ENCODE data around the gene APPL2.

Gene APPL2

GRCh38 chr12:105240228-105240627, 4.3 kb upstream of the APPL2 start:
- TF ChIP-seq, protein P1, sequence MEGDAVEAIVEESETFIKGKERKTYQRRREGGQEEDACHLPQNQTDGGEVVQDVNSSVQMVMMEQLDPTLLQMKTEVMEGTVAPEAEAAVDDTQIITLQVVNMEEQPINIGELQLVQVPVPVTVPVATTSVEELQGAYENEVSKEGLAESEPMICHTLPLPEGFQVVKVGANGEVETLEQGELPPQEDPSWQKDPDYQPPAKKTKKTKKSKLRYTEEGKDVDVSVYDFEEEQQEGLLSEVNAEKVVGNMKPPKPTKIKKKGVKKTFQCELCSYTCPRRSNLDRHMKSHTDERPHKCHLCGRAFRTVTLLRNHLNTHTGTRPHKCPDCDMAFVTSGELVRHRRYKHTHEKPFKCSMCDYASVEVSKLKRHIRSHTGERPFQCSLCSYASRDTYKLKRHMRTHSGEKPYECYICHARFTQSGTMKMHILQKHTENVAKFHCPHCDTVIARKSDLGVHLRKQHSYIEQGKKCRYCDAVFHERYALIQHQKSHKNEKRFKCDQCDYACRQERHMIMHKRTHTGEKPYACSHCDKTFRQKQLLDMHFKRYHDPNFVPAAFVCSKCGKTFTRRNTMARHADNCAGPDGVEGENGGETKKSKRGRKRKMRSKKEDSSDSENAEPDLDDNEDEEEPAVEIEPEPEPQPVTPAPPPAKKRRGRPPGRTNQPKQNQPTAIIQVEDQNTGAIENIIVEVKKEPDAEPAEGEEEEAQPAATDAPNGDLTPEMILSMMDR (conservative IDR thresholded peaks at IDR 0.05; ENCODE audit: low read depth, low read length) = no peak
- H3K4me3 ChIP-seq (ENCODE audit: low read depth, low read length) = no peak overlapping the region
- no peak for DNase-seq (ENCODE audit: low read depth)

- no peak for DNase-seq (ENCODE audit: low read depth)
- TF ChIP-seq, protein P1 (conservative IDR thresholded peaks at IDR 0.05; ENCODE audit: low read depth, low read length) = no peak
- no peak overlapping the region for H3K4me3 ChIP-seq (ENCODE audit: low read depth, low read length)
Measured at GRCh38 chr12:105239304-105239703, 3.3 kb upstream of the APPL2 start.

DNA sequence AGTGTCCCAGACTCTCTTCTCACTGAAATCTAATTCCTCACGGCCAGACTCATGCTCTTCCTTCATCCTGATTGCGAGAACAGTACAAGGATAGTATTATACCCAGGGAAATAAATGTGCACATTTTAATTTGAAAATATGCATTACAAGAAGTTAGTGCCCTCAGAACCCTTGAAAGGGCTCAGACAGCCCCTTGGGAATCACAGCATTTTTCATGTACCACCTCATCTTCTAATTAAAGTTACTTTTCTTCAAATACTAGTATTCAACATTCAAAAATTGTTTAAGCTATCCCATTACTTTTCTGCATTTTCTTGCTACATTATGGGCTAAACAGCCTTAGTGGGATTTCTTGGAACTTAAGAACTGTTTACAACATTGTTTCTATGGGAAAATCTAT, 1.7 kb upstream of the APPL2 start:
- TF ChIP-seq, protein P1 (conservative IDR thresholded peaks at IDR 0.05; ENCODE audit: low read depth, low read length) = no peak
- DNase-seq (ENCODE audit: low read depth) = no peak
- H3K4me3 ChIP-seq (ENCODE audit: low read depth, low read length) = no peak overlapping the region

- DNase-seq (ENCODE audit: low read depth) = no peak
- TF ChIP-seq, protein P1 (conservative IDR thresholded peaks at IDR 0.05; ENCODE audit: low read depth, low read length) = no peak
- H3K4me3 ChIP-seq (ENCODE audit: low read depth, low read length) = peak overlapping the region; percentile 82
Measured at GRCh38 chr12:105235281-105235731, 668 bp downstream of the APPL2 start.

- H3K4me3 ChIP-seq (ENCODE audit: low read depth, low read length) = peak overlapping the region; percentile 7
- no peak for DNase-seq (ENCODE audit: low read depth)
- TF ChIP-seq, protein P1 (conservative IDR thresholded peaks at IDR 0.05; ENCODE audit: low read depth, low read length) = no peak
Measured at GRCh38 chr12:105234197-105234596, 1.8 kb downstream of the APPL2 start.

GRCh38 chr12:105233041-105233905, 2.7 kb downstream of the APPL2 start:
- H3K4me3 ChIP-seq (ENCODE audit: low read depth, low read length) = no peak overlapping the region
- TF ChIP-seq, protein P1 (conservative IDR thresholded peaks at IDR 0.05; ENCODE audit: low read depth, low read length) = no peak
- DNase-seq (ENCODE audit: low read depth) = peak; percentile 46

DNA sequence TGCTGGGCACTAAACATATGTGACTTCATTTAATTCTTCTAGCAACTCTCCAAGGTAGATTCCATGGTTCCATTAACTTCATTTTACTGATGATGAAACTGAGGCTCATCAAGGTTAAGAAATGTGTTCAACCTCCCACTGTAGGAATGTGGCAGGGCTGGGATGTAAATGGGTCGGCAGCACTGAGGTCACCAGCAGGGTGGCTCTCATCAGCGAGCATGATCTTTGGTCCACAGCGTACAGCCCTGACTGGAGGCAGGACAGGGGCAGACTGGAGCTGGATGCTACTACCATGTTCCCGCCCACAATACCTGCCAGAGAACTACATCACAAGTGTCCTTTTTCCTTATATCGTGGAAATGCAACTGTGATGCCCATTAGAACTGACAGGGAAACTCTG, 4.6 kb downstream of the APPL2 start:
- H3K4me3 ChIP-seq (ENCODE audit: low read depth, low read length) = no peak overlapping the region
- DNase-seq (ENCODE audit: low read depth) = no peak
- TF ChIP-seq, protein P1 (conservative IDR thresholded peaks at IDR 0.05; ENCODE audit: low read depth, low read length) = no peak

Measured in choroid plexus epithelial cell (primary cell).